ENCODE measurements around the gene MUC21. TPM values are rescaled to one million over a fixed set of nuclear protein-coding genes. Genes with fewer than 3 reads are reported as not detected.

The MUC21 gene
- not detected in 2 replicates for total RNA-seq

GRCh38 chr6:30983439-30983838, at the start of gene MUC21:
Gene MUC21 (plus strand): TSS chr6:30983718. CDS start chr6:30983959, 241 bp downstream.
- DNase-seq (ENCODE audit: low read depth), result no peak
- TF ChIP-seq, protein P1, sequence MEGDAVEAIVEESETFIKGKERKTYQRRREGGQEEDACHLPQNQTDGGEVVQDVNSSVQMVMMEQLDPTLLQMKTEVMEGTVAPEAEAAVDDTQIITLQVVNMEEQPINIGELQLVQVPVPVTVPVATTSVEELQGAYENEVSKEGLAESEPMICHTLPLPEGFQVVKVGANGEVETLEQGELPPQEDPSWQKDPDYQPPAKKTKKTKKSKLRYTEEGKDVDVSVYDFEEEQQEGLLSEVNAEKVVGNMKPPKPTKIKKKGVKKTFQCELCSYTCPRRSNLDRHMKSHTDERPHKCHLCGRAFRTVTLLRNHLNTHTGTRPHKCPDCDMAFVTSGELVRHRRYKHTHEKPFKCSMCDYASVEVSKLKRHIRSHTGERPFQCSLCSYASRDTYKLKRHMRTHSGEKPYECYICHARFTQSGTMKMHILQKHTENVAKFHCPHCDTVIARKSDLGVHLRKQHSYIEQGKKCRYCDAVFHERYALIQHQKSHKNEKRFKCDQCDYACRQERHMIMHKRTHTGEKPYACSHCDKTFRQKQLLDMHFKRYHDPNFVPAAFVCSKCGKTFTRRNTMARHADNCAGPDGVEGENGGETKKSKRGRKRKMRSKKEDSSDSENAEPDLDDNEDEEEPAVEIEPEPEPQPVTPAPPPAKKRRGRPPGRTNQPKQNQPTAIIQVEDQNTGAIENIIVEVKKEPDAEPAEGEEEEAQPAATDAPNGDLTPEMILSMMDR (IDR thresholded peaks at IDR 0.05; ENCODE audit: insufficient read depth, low read depth, low read length), result no peak
- H3K4me3 ChIP-seq (ENCODE audit: low read depth, low read length), result no peak within 1 kb of the TSS

DNA sequence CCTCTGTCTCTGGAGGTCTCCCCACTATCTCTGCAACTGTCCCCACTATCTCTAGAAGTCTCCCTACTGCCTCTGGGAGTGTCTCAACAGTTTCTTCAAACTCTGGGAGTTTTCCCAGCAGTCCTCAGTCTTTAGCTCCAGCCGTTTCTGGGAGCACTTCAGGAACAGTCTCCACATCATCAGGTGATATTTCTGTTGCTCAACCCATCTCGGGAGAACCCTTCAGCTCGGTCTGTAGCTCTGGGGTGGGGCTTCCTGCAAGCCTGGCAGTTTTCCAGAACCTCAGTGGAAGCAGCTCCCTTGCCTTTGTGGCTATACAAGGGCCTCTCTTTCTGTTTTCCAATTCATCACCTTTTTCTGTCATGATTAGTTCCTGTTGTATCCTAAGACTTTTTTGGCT, 48.5 kb upstream of the MUC21 start:
- DNase-seq (ENCODE audit: low read depth), result peak; percentile 37
- TF ChIP-seq, protein P1 (IDR thresholded peaks at IDR 0.05; ENCODE audit: insufficient read depth, low read depth, low read length), result no peak
- no peak overlapping the region for H3K4me3 ChIP-seq (ENCODE audit: low read depth, low read length)

DNA sequence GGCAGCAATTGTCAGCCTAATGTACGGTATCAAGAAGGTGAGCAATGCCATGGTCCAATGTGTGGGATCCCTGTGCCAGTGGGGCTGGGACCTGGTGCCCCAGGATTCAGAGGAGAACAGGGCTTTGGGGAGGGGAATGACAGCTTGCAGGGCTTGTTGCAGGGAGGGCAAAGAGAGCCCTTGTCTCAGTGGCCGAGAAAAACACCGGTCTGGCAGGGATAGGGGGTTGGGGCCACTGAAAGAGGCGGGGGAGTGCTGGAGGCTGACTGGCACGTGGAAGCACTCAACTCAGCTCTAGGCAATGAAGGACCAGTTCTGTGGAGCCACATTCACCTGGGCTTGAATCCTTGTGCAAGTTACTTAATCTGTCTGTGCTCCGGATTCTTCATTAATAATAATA, 46.3 kb upstream of the MUC21 start:
- DNase-seq (ENCODE audit: low read depth), result no peak
- H3K4me3 ChIP-seq (ENCODE audit: low read depth, low read length), result no peak overlapping the region
- TF ChIP-seq, protein P1 (IDR thresholded peaks at IDR 0.05; ENCODE audit: insufficient read depth, low read depth, low read length), result no peak

DNA sequence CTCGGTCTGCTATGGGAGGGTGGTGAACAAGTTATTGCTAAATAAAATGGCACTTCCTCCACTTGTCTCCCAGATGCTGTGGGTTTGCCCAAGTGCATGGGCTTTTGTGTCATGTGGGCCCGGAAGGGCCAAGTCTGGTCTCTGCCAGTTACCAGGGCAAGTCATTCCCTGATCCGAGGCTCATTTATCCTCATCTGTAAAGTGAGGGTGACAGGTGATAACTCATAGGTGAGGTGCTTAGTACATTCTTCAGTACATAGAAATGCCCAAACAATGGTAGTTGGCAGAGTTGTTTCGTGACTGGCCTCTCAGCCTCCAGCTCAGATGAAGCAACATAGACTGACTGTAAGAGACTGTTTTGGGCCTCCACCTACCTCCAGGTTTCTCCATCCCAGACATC, 44.8 kb upstream of the MUC21 start:
- no peak overlapping the region for H3K4me3 ChIP-seq (ENCODE audit: low read depth, low read length)
- DNase-seq (ENCODE audit: low read depth), result no peak
- TF ChIP-seq, protein P1 (IDR thresholded peaks at IDR 0.05; ENCODE audit: insufficient read depth, low read depth, low read length), result no peak

GRCh38 chr6:30939473-30939872, 44.0 kb upstream of the MUC21 start:
- no peak for DNase-seq (ENCODE audit: low read depth)
- H3K4me3 ChIP-seq (ENCODE audit: low read depth, low read length), result no peak overlapping the region
- TF ChIP-seq, protein P1 (IDR thresholded peaks at IDR 0.05; ENCODE audit: insufficient read depth, low read depth, low read length), result no peak

DNA sequence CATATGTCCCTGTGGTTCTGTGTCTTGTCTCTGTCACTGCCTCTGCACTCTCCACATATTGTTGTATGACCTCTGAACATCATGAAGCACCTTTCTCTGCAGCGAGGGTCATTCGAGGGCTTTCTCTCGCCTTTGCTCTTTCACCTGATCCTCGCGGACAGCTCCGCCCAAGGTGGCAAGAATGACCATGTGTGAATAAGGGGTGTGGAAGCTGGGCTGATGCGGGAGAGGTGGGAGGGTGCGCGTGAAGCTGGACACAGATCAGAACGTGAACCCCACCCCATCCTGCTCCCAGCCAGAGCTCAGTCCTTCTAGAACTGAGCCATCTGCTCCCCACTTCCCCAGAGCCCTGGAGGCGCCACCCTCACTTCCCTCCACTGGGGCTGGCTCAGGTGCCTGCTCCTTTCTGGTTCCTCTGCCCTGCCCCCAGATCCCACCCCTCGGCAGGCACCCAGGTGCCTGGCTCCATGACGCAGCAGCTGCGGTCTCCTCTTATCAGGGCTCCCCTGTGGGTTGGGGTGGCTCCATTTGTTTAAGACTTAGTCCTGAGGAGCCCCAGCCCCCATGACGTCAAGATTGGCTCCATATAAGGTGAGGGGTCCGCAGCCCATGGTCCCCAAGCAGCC, 43.0 kb upstream of the MUC21 start, which contains the start of gene MUCL3:
Gene MUCL3 (plus strand): TSS at position 613 of the 626 bp plus-strand sequence. CDS start 27 bp downstream, outside the sequence.
- no peak within 1 kb of the TSS for H3K4me3 ChIP-seq (ENCODE audit: low read depth, low read length)
- DNase-seq (ENCODE audit: low read depth), result no peak
- TF ChIP-seq, protein P1 (IDR thresholded peaks at IDR 0.05; ENCODE audit: insufficient read depth, low read depth, low read length), result no peak

Data from fibroblast of villous mesenchyme (primary cell).